Glomerular visceral epithelial cell (primary cell): ENCODE measurements around the gene FCF1.
A peak's percentile ranks its signal among the peaks of the same experiment; 100 is the strongest.

ENCODE experiments used
- DNase-seq: peaks from one replicate; pipeline ENCODE4 v3.0.0-alpha.2; 2016; ENCODE audit errors: extremely low spot score

The FCF1 gene, protein sequence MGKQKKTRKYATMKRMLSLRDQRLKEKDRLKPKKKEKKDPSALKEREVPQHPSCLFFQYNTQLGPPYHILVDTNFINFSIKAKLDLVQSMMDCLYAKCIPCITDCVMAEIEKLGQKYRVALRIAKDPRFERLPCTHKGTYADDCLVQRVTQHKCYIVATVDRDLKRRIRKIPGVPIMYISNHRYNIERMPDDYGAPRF

DNA sequence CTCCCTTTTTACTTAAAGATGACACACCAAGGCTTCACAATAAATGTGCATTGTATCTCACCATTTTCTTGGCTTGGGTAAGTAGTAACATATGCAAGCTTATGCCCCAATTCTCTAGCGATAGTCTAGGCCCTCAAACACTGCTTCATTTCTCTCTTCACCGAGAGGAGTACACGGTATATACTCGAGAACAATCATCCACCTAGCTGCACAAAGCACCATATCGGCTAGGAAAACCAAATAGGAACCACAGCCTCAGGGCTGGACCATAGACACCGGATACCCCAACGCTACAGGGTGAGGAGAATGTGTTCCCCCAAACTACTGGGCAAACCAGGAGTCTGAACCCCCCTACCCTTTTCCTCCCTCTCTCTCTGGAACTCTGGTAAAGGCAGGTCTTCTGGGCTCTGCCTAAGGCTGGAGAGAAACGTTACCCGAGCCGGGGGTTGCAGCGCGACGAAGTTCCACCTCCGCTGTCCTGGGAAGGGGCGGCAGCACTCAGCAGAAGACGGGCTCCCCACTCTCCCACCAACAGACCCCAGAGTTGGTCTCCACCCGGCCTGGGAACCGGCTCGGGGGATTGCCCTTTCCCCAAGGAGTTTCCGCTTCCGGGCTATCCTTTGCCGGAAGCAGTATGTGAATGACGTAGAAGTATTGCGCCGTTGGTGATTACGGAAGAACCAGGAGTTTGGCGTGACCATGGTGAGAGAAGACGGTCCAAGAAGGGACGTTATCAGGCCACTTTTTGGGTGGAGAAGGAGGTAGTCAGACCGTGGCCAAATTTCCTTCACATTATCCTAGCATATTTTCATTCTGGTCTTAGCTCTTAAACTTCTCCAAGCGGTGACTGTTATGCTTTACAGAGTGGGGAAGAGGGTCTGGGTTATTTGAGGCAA is at the start of gene FCF1, which contains the start of gene AREL1:
Gene FCF1 (plus strand): TSS at position 646 of the 896 bp plus-strand sequence. CDS start 54 bp downstream, at position 700.
Gene AREL1 (minus strand): TSS at position 582 of the 896 bp plus-strand sequence. CDS start 27,465 bp downstream, outside the sequence.
- DNase-seq: peak; percentile 75

DNA sequence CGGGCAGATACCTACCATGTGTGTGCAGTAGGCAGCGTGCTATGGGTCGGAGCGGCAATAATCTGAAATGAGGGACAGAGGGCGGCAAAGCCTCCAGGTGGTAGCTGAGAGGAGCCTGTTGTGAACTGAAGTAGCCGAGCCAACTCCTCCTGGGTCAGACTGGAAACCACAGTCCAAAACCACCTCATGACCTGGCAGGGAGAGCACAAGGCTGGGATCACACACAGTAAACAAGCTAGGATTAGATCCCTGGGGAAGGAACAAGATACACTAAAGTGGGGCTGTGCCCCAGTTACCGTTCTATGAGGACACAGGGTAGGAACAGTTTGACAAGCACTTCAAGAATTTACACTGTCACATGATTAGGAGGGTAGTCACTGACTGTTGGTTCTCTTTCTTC is 49.1 kb upstream of the FCF1 start:
- DNase-seq: no peak

DNA sequence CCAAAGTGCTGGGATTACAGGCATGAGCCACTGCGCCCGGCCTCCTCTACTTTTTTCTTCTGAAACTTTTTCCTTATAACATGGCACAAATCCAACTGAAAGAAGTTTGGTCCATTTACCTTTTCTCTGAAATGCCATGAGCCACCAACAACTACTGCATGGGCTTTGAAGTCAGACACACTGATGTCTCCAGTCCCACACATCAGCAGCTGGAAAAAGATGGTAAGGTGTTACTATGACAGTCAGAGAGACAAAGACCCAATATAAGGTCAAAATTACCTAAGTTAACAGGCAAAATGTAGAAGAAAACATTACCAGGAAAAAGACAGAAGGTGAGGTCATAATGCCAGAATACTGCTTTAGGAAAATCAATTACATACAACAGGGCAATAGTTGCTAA is 48.2 kb upstream of the FCF1 start:
- DNase-seq: no peak

DNA sequence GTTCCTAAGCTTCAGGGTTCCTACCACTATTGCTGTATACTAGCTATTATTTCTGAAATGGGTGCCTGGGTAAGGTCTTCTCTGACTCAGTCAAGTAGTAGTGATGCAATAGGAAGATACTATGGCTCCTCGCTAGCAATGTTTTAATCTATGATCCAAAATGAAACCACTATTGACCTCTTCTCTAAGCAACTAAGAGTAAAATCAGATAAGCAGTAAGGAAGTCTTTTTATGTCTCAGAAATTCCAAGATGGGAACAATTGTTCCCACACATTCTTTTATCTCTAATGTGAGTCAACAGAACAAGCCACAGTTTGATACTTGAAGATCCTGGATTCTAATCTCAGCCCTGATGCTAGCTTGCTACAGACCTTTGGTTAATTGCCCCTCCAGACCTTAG is 45.2 kb upstream of the FCF1 start:
- no peak for DNase-seq

DNA sequence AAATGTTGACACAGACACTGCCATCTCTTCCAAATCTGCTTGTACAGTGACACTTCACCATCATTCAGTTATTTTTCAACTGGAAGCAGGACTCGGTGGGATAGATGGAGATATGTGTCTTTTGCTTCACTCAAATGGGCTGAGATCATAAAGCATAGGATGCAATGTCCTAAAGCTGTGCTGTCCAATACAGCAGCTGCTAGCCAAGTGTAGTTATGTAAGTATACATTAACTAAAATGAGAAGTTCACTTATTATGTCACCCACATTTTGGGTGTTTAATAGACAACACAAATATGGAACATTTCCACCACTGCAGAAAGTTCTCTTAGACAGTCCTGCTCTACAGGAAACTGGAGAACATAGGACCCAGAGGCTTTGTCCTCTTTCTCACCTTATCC is 43.7 kb upstream of the FCF1 start:
- DNase-seq: no peak

DNA sequence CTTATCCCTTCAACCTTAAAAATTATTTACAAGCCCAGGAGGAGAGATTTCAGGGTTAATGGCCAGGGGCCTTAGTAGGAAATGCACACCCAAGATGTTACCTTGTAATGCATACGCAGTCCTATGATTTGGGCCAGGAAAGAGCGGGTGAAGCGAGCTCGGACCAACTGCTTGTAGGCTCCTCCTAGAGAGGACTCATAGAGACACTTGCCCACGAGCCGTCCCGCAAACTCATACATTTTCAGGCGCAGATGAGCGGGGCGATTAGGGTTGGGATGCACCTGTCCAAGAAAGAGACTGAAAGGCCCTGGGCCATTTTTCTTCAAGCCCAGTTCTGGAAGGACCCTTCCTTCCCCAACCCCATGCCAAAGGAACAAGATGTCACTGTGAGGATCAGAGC is 43.1 kb upstream of the FCF1 start:
- no peak for DNase-seq

DNA sequence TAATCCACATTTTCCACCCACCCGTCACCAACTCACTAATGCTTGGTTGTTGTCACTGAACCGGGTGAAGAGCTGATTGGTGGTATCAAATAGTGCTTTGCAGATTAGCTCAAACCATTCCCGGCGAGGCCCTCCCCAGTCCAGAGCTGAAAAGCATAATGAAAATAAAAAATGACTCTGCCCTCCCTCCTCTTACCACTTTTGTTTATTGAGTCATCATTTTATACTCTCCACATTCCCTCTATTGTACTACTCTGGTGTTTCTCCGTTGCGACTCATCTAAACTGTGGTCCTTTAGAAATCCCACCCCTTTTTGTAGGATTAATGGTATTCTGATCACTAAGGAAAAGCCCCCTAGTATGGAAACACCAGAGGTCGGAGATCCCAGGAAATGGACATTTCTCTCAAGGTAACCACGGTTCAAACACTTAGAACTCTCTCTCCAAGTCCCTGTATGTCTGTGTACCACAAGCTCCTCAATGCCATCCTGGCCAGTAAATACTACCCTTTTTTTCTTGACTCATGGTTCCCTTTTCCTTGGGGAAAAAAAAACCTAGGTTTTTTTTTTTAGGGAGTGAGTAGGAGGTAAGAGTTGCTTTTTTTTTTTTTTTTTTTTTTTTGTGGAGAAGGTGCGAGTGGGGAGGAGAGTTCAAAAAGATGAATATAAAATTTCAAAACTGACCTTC is 42.1 kb upstream of the FCF1 start:
- DNase-seq: no peak

DNA sequence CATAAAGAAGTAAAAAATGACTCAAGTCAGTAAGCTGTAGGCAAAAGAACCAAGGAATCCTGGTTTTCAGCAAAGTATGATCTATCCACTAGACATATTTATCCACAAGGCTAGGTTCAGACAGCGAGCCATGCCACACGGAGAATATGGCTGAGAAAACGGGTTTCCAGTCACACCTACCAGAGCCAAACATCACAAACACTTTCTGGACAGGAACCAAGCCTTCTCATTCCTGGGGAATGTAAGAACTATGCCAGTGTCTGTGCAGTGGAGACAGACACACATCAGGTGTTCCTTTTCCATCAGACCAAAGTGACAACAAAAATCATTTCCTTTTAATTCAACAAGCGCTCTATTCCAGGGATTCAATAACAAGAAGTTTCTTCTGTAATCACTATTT is 41.2 kb upstream of the FCF1 start:
- peak; percentile 70 for DNase-seq

DNA sequence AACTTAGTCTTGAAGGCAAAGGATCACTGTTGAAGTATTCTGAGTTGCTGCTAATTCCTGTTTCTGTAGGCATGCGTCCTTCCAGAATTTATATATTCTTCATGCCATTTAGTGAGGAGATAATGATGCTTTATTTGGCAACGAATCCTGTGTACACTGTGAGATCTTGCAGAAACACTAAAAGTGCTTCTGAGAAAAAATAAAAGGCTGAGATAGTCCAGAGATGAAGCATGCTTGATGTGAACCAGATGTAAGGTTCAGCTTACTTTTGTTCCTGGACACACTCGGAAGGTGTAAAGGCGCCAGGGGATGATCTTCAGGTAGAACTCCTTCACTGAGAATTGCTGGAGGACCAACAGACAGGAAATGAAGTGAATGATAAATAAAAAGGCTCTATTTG is 39.2 kb upstream of the FCF1 start:
- no peak for DNase-seq

DNA sequence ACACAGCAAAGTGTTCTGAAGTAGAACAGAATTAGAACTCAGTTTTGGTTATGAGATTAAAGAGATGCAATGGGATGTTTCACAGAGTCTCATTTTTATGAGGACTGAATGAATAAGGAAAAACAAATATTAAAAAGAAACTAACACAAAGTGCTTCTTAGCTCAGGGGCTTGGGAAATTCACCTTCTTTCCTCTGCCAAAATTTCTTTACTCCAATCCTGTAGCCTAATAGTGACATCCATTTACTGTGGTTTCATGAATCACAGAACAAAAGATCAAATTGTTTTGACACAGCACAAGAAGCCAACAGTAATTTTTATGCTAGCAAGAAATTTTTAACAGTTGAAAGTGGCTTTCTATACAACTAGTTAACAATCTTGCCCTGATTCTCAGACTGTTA is 37.7 kb upstream of the FCF1 start:
- no peak for DNase-seq

DNA sequence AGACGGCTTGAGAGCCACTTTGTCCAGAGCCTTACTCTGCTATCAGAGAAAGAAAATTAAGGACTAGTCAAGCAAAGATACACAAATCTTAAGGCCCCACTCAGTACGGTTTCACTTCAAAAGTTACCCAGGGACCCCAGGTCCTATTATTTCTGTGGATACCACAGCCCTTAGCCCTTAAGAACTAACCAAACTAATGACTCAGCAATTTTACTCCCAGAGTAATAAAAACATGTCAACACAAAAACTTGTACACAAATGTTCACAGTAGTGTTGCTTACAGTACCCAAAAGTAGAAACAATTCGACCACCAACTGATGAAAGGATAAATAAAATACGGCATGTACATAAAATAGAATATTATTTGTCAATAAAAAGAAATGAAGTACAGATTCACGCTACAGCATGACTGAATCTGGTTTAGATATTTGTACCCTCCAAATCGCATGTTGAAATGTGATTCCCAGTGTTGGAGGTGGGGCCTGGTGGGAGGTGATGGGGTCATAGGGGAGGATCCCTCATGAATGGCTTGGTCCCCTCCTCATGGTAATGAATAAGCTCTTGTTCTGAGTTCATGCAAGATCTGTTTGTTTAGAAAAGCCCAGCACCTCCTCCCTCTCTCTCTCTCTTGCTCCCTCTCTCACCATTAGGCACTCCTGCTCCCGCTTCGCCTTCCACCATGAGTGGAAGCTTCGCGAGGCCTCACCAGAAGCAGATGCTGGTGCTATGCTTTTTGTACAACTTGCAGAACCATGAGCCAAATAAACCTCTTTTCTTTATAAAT is 30.6 kb upstream of the FCF1 start:
- DNase-seq: no peak

DNA sequence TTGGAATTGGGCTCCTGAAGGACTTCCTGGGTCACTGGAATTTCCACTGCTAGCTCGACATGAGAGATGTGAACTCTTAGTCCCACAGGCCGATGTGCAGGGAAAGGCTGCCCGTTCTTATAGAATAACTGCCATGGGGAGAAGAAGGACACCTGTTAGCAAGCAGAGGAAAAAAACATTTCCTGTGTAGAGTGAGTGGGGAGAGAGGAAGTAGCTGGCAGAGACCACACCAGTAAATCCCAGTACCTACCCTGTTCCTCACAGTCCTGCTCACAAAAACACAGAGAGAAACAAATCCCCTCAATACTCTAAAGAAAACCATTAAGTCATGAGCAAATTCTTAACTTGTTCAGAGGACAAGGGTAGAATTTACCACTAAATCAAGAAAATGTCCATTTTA is 29.5 kb upstream of the FCF1 start:
- DNase-seq: no peak

DNA sequence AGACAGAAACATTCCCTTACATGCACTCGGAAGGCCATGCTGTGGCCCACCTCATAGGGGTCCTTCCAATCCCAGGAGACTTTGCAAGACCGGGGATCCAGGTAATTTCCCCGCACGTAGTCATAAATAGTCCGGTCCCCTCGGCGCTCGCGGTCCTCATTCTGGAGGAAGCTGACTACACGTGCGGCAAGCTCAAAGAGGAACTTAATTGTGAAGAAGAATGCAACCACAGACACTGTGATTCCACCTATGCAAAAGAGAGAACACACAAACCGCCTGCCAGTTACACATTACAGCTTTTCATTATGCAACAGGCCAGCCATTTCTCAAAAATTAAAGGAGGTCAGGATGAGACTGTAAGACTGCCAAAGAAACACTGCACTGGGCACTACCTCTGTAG is 28.5 kb upstream of the FCF1 start:
- DNase-seq: no peak

DNA sequence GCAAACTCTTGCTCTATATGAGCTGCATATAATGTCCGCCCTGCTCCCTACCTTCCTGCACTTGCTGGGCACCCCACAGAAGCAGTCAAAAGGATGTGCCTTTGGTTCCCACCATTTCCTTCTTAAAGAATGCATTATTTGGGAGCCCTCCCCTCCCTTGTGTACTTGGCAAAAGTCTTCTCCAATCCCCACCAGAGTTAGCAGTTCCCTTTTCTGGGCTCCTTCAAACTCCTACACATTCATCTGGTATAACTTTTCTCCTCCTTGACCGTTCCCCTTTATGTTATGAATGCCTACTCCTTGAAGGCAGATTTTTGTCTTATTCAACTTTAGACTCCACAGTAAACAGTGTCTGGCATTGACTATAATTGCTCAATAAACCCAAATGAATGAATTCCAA is 27.9 kb upstream of the FCF1 start:
- DNase-seq: no peak

DNA sequence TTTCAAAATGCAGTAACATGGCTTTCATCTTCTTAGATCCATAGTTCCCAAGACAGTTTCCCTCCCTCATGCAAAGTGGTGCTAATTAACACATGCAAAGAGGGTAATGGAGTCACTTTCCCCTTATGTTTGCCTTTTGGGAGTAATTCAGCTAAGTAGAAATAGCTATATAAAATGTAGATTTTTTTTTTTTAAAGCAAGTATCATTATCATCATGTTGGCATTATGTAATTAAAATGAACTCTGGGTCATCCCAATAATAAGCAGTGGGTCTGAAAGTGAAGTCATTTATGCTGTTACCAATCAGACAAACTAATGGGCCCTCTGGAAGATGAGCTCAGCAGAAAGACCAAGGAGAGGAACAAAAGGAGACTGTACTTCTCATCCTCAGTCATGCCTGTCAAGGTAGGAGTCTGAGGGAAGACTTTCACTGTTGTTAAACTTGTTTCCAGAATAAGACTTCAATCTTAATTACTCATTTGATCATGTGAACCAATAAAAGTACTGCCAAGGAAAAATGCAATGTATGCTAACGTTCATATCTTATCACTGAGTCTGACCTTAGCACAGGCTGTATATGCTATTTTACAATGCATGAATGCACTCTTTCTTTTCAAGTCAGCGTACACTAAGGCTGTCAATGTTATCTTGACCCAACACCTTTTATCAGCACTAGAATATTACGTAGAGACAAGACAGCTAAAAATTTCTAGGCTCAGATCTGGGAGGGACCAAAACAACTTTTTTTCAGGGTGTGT is 26.8 kb upstream of the FCF1 start:
- DNase-seq: no peak

DNA sequence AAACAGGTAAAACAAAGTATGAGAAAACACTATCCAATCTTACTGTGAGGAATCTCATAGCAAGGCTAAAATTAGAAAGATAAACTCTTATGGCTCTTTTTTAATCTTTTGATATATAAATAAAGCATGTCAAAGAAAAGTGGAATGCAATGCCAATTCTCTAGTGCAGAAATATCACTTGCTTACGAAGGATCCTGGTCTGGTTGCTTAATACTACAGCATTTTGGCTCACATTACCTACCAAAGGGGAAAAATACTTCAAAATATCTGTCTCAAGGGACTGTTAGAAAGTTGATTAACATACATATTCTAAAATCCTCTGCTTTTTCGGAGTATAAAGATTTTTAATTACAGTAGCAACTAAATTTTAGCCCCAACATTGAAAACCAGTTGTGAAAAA is 21.5 kb upstream of the FCF1 start:
- no peak for DNase-seq

DNA sequence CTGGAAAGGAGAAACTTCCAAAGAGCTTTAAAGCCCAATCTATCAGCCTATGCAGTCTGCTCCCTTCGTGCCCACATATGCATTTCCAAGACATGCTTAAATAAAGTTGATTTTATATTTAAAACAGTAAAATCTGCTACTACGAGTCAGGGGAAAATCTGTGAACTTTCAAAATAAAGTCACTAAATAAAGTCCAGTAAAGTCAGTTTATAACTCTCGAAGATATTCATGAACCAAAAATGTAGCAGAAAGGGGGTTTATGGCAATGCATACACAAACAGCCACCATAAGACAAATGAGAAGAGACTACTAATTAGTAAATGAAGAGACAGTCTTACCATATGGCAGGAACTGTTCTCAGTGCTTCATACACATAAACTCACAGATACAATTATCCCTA is 19.8 kb upstream of the FCF1 start:
- no peak for DNase-seq

DNA sequence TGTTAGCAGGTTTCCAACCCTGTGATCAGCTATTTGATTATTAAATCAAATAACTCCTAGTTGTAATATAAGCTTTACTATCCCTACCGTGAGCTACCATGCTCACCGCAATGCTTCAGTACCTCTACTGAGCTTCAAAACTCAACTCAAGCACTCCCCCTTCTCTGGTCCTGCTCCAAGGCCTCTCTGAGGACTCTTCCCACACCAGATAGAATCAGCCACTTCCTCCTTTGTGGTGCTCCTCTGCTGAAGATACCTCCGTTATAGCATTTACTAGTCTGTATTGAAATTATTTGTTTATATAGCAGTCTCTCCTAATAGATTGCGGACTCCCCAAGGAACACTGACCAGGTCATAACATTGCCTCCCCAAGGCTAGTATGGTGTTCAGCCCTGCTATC is 17.5 kb upstream of the FCF1 start:
- no peak for DNase-seq

DNA sequence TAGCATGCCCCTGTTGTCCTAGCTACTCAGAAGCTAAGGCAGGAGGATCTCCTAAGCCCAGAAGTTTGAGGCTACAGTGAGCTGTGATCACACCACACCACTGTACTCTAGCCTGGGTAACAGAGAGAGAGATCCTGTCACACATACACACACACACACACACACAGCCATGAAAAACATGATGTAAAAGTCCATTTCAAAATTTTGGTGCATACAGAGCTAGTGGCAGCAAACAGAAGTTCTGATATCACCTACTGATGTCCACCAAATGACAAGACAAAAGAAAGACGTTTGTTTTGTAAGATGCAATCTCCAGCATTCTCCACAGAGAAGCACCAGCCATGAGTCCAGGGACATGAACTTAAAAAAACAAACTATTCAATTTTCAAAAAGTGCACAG is 15.9 kb upstream of the FCF1 start:
- DNase-seq: no peak

DNA sequence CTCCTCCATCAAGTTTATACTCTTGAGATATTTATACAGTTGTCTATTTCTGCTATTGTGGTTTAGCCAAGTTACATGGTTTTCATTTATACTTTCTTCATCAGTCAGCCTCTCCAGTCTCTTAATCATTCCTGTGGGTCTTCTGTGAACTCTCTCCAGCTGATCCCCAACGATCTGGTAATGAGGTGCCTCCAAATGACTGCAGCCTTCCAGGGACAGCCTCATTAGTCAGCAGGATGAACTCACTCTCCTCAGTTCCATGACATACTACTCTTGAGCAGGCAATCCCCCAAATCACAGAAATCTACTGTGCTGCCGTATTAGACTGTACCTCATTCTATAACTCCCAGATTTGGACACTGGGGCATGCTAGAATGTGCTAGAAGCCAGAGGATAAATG is 15.4 kb upstream of the FCF1 start:
- DNase-seq: peak; percentile 59

DNA sequence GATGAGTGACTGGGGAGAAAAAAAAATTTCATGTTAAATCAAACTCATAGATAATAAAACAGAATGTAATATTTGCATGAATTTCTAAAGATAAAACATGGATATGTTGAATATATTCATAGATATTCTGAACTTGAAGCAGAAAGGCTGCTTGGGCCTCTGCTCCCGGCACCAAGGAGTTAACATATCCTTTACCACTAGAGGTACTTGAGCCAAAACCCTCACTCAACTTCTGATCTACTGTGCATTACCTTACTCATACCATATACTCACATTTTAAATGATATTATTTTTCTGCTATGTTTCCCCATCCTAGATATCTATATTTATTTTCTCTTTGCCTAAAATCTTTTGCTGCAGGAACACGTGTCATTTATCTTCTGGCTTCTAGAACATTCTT is 15.0 kb upstream of the FCF1 start:
- no peak for DNase-seq
